Osteoblast (primary cell): ENCODE data around the gene RNF144A. TPM values are rescaled to one million over a fixed set of nuclear protein-coding genes. Genes with fewer than 3 reads are reported as not detected.

Experiments used
- DNase-seq: peaks from one replicate; pipeline ENCODE4 v3.0.0; 2011; ENCODE audit warnings: low spot score, mixed read lengths; ENCODE audit not compliant: insufficient read length; ENCODE audit errors: missing footprints
- H2AFZ ChIP-seq: 2 replicates; pipeline ENCODE4 v1.6.0; 2011; ENCODE audit warnings: mild to moderate bottlenecking, low read length
- H3K27ac ChIP-seq: 2 replicates; pipeline ENCODE4 v1.5.1; 2011; ENCODE audit warnings: mild to moderate bottlenecking, low read depth, low read length, moderate library complexity
- H3K27me3 ChIP-seq: 2 replicates; pipeline ENCODE4 v1.6.0; 2012; ENCODE audit warnings: mild to moderate bottlenecking, control low read depth, inconsistent platforms, low read length, moderate library complexity; ENCODE audit not compliant: insufficient read depth
- H3K36me3 ChIP-seq: 2 replicates; pipeline ENCODE4 v1.5.1; 2011; ENCODE audit warnings: mild to moderate bottlenecking, low read length, control low read depth, moderate library complexity; ENCODE audit not compliant: insufficient read depth
- H3K4me1 ChIP-seq: 2 replicates; pipeline ENCODE4 v1.5.1; 2011; ENCODE audit warnings: mild to moderate bottlenecking, low read length, control low read depth, moderate library complexity; ENCODE audit not compliant: insufficient read depth
- H3K4me2 ChIP-seq: 2 replicates; pipeline ENCODE4 v1.6.0; 2011; ENCODE audit warnings: mild to moderate bottlenecking, low read length; ENCODE audit not compliant: insufficient read depth
- H3K4me3 ChIP-seq: fragments of 200-600 bp; sonication (generic); 3 replicates; pipeline ENCODE4 v1.5.1; 2012; ENCODE audit warnings: mild to moderate bottlenecking, low read length, inconsistent platforms; ENCODE audit not compliant: insufficient read depth
- H3K79me2 ChIP-seq: 2 replicates; pipeline ENCODE4 v1.6.0; 2012; ENCODE audit warnings: mild to moderate bottlenecking, low read length, control low read depth, inconsistent platforms; ENCODE audit not compliant: insufficient read depth
- H3K9me3 ChIP-seq: 2 replicates; pipeline ENCODE4 v1.5.1; 2011; ENCODE audit warnings: low read depth, low read length, control low read depth
- H4K20me1 ChIP-seq: 2 replicates; pipeline ENCODE4 v1.6.0; 2012; ENCODE audit warnings: mild to moderate bottlenecking, low read length, control low read depth; ENCODE audit not compliant: insufficient read depth
- CTCF ChIP-seq: IDR thresholded peaks from 2 replicates; pipeline ENCODE4 v1.5.1; 2011; ENCODE audit warnings: mild to moderate bottlenecking, low read depth, low read length, moderate library complexity; ENCODE audit errors: extremely low read depth
- total RNA-seq: library from RNA; depleted of rRNA; stranded (reverse); fragments of >200 nt; gene quantifications from 2 replicates; pipeline ENCODE4 v1.2.3, GENCODE V29; 2012

RNF144A gene
- total RNA-seq, 1 donor: 15.9 TPM

- H2AFZ ChIP-seq: no peak overlapping the region
- H3K79me2 ChIP-seq: no peaks in the 10 kb centered on the region
- DNase-seq: peak; percentile 81
- no peak for TF ChIP-seq CTCF
- H3K27ac ChIP-seq: no peak overlapping the region
- no peaks in the 10 kb centered on the region for H4K20me1 ChIP-seq
- H3K4me1 ChIP-seq: no peaks in the 10 kb centered on the region
- peaks cover 10% of the 10 kb centered on the region for H3K27me3 ChIP-seq
- H3K9me3 ChIP-seq: no peaks in the 10 kb centered on the region
- peak overlapping the region; percentile 32 for H3K4me2 ChIP-seq
- H3K4me3 ChIP-seq: peak overlapping the region; percentile 51
- H3K36me3 ChIP-seq: no peaks in the 10 kb centered on the region
Observed at GRCh38 chr2:6917761-6918421, 679 bp downstream of the RNF144A start.

GRCh38 chr2:6919901-6920742 is 2.9 kb downstream of the RNF144A start:
- Histone ChIP-seq H3K4me1 (no peaks in the 10 kb centered on the region), H2AFZ (no peak overlapping the region), H3K79me2 (no peaks in the 10 kb centered on the region), H3K4me3 (no peak overlapping the region), H3K27ac (no peak overlapping the region), H4K20me1 (no peaks in the 10 kb centered on the region), H3K4me2 (no peak overlapping the region), H3K36me3 (no peaks in the 10 kb centered on the region), H3K27me3 (peaks cover 10% of the 10 kb centered on the region), H3K9me3 (no peaks in the 10 kb centered on the region)
- TF ChIP-seq CTCF: no peak
- peak; percentile 74 for DNase-seq

GRCh38 chr2:6920743-6921064 is 3.5 kb downstream of the RNF144A start:
- Histone ChIP-seq H3K4me1 (no peaks in the 10 kb centered on the region), H3K4me2 (no peak overlapping the region), H4K20me1 (no peaks in the 10 kb centered on the region), H3K36me3 (no peaks in the 10 kb centered on the region), H3K79me2 (no peaks in the 10 kb centered on the region), H3K4me3 (no peak overlapping the region), H3K27me3 (peaks cover 10% of the 10 kb centered on the region), H2AFZ (no peak overlapping the region), H3K9me3 (no peaks in the 10 kb centered on the region), H3K27ac (no peak overlapping the region)
- DNase-seq: no peak
- TF ChIP-seq CTCF: no peak

GRCh38 chr2:6921321-6921922 is 4.2 kb downstream of the RNF144A start:
- H3K9me3 ChIP-seq: no peaks in the 10 kb centered on the region
- no peak overlapping the region for H3K4me2 ChIP-seq
- no peak for DNase-seq
- no peaks in the 10 kb centered on the region for H3K4me1 ChIP-seq
- no peaks in the 10 kb centered on the region for H4K20me1 ChIP-seq
- no peak overlapping the region for H3K27ac ChIP-seq
- no peak overlapping the region for H3K4me3 ChIP-seq
- H3K36me3 ChIP-seq: no peaks in the 10 kb centered on the region
- TF ChIP-seq CTCF: no peak
- no peak overlapping the region for H2AFZ ChIP-seq
- H3K79me2 ChIP-seq: no peaks in the 10 kb centered on the region
- peaks cover 10% of the 10 kb centered on the region for H3K27me3 ChIP-seq
